Activated naive CD4-positive, alpha-beta T cell treated with anti-CD3 and anti-CD28 coated beads, Interleukin-2, amount 50 U/mL, for 72 hours (primary cell): Measurements from ENCODE around the gene MED23. TPM values are rescaled to one million over a fixed set of nuclear protein-coding genes. Genes with fewer than 3 reads are reported as not detected.

Experiments used
- total RNA-seq, 2 donors: library from RNA; stranded (reverse); gene quantifications; one replicate each; pipeline ENCODE4 v1.2.3, GENCODE V29; 2022

Gene MED23
- total RNA-seq, 2 donors from 2014 or later = 22.8 to 24.3 TPM

Other genes starting within 250 kb of the MED23 start
- gene ARG1, start 55.0 kb downstream of the MED23 start, total RNA-seq = not detected
- 1 to 10 TPM in 1 of 2 donors, under 1 TPM in 1; 0.18 to 1.4 TPM for gene ENPP3, start 9.1 kb upstream of the MED23 start, total RNA-seq
- not detected for gene OR2A4, start 73.2 kb upstream of the MED23 start, total RNA-seq
- gene CTAGE9, start 82.8 kb upstream of the MED23 start, total RNA-seq = not detected
- under 1 TPM; 0.35 to 0.36 TPM for gene ENPP1, start 179.8 kb upstream of the MED23 start, total RNA-seq